Thoracic aorta (tissue), 2 donors: ENCODE measurements around the gene NEK10. TPM values are rescaled to one million over a fixed set of nuclear protein-coding genes. Genes with fewer than 3 reads are reported as not detected.

Experiments used
- ATAC-seq: fragments of 150-250 bp; one replicate; pipeline ENCODE4 v1.8.0; 2017; ENCODE audit warnings: low read depth; ENCODE audit not compliant: insufficient number of reproducible peaks, low FRiP score
- DNase-seq: peaks from one replicate; pipeline ENCODE4 v3.0.0-alpha.2; 2020; ENCODE audit warnings: low spot score
- H3K27ac ChIP-seq, 2 donors: fragments of 200-600 bp; sonication (generic); 1 replicate in 1 of 2; 2 replicates in 1 of 2; pipeline ENCODE4 v1.5.1; 2016; ENCODE audit warnings: mild to moderate bottlenecking in 2 of 2, moderate library complexity in 2 of 2
- H3K27me3 ChIP-seq: fragments of 200-600 bp; sonication (generic); replicated peaks from 2 replicates; pipeline ENCODE4 v1.6.0; 2016; ENCODE audit warnings: mild to moderate bottlenecking; ENCODE audit not compliant: insufficient read depth
- H3K36me3 ChIP-seq: fragments of 200-600 bp; sonication (generic); one replicate; pipeline ENCODE4 v1.5.1; 2016
- H3K4me1 ChIP-seq, 2 donors: fragments of 200-600 bp; sonication (generic); 1 replicate in 1 of 2; 2 replicates in 1 of 2; pipeline versions ENCODE4 v1.5.1 to v1.6.0; 2016; ENCODE audit warnings: low read depth in 2 of 2, mild to moderate bottlenecking in 1 of 2; ENCODE audit not compliant: control insufficient read depth in 1 of 2
- H3K4me3 ChIP-seq: fragments of 200-600 bp; sonication (generic); 2 replicates; pipeline ENCODE4 v1.5.1; 2016; ENCODE audit warnings: mild to moderate bottlenecking
- H3K9me3 ChIP-seq: fragments of 200-600 bp; sonication (generic); 2 replicates; pipeline ENCODE4 v1.5.1; 2016
- CTCF ChIP-seq: fragments of 200-600 bp; sonication (generic); IDR thresholded peaks from one replicate; pipeline ENCODE4 v1.5.1; 2019; ENCODE audit warnings: antibody characterized with exemption
- total RNA-seq, 2 donors: library from RNA; depleted of rRNA; stranded (reverse); fragments of >200 nt; gene quantifications; one replicate each; pipeline versions ENCODE4 v1.1.0 to v1.2.3, GENCODE V29; 2016

Gene NEK10
- total RNA-seq, 2 donors from 2014 or later, result 0.68 to 21.4 TPM

DNA sequence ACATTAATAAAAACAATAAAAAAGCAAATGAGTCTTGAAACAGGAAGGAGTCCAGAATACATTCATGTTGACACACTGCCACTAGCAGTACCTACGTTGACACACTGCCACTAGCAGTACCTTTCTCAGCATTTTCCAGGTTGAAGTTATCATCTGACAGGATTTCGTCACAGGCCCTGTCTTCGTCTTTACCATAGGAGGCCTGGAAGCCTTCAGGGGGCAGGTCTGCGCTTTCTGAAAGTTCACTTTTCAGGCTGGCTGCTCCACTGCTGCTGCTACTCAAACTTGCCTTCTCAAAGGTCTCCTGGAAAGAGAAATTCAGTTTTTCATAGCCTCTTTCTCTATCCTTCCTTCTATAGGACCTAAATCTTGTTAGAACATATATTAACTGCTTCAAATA is 194.7 kb downstream of the NEK10 start:
- no peak overlapping the region for H3K4me3 ChIP-seq
- H3K36me3 ChIP-seq, result no peaks in the 10 kb centered on the region
- ATAC-seq (no peak), DNase-seq (no peak)
- H3K9me3 ChIP-seq, result no peaks in the 10 kb centered on the region
- H3K4me1 ChIP-seq, result no peaks in the 10 kb centered on the region
- no peak for TF ChIP-seq CTCF
- no peaks in the 10 kb centered on the region for H3K27me3 ChIP-seq
- no peak overlapping the region for H3K27ac ChIP-seq

DNA sequence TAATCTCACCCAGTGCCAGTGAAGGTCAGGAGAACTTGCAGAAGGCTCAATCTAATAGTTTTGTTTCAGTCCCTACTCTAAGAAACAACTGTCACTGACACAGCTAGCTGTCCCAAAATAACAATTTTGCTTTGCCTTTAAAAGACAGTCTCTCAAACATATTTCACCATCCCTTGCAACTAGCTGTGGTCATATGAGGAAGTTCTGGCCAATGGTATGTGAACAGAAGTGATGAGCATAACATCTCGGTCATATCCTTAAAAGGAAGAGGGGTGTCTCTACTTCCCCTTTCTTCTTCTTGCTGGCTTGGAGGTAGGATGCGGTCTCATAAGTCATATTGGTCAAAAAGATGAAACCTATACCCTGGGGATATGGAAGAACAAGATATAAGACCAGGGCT is 198.1 kb downstream of the NEK10 start:
- H3K9me3 ChIP-seq, result no peaks in the 10 kb centered on the region
- DNase-seq, result no peak
- no peak overlapping the region for H3K4me3 ChIP-seq
- H3K4me1 ChIP-seq, result peaks cover 0 to 2% of the 10 kb centered on the region in 2 donors
- TF ChIP-seq CTCF, result no peak
- H3K27me3 ChIP-seq, result no peaks in the 10 kb centered on the region
- no peak overlapping the region for H3K27ac ChIP-seq
- no peak for ATAC-seq
- no peaks in the 10 kb centered on the region for H3K36me3 ChIP-seq

DNA sequence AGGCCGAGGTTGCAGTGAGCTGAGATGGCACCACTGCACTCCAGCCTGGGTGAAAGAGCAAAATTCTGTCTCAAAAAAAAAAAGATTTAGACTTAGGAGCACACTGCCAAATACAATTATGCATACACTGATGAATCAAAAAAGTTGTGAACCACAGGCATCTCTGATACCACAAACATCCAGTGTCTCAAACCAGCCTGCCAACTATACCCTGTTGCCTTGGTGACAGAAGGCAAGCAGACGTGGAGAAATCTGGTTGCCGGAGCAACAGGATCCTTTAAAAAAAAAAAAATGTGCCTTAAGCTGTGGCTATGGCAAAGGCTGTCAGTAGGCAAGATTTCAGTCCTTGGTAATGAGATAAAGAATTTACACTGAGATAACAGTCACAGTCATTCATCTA is 202.3 kb downstream of the NEK10 start:
- no peaks in the 10 kb centered on the region for H3K27me3 ChIP-seq
- H3K9me3 ChIP-seq, result no peaks in the 10 kb centered on the region
- ATAC-seq (no peak), DNase-seq (no peak)
- no peaks in the 10 kb centered on the region for H3K36me3 ChIP-seq
- TF ChIP-seq CTCF, result no peak
- H3K4me1 ChIP-seq, result peaks cover 0 to 14% of the 10 kb centered on the region in 2 donors
- H3K4me3 ChIP-seq, result no peak overlapping the region
- no peak overlapping the region for H3K27ac ChIP-seq

- DNase-seq (no peak), ATAC-seq (no peak)
- Histone ChIP-seq H3K4me3 (no peak overlapping the region), H3K36me3 (no peaks in the 10 kb centered on the region), H3K27me3 (no peaks in the 10 kb centered on the region), H3K9me3 (no peaks in the 10 kb centered on the region), H3K4me1 (peaks cover 0 to 14% of the 10 kb centered on the region in 2 donors), H3K27ac (no peak overlapping the region)
- TF ChIP-seq CTCF, result no peak
Measured at GRCh38 chr3:27165321-27165721, 203.9 kb downstream of the NEK10 start.

- peaks cover 0 to 9% of the 10 kb centered on the region in 2 donors for H3K4me1 ChIP-seq
- no peaks in the 10 kb centered on the region for H3K9me3 ChIP-seq
- TF ChIP-seq CTCF, result no peak
- H3K36me3 ChIP-seq, result no peaks in the 10 kb centered on the region
- H3K27me3 ChIP-seq, result no peaks in the 10 kb centered on the region
- no peak overlapping the region for H3K27ac ChIP-seq
- ATAC-seq (no peak), DNase-seq (no peak)
- H3K4me3 ChIP-seq, result no peak overlapping the region
Measured at GRCh38 chr3:27160779-27161287, 208.3 kb downstream of the NEK10 start.
